Measurements from ENCODE around the gene PRRT1. TPM values are rescaled to one million over a fixed set of nuclear protein-coding genes. Genes with fewer than 3 reads are reported as not detected.

The PRRT1 gene
- total RNA-seq, 1 experiment from 2014 or later: 1.9 TPM

DNA sequence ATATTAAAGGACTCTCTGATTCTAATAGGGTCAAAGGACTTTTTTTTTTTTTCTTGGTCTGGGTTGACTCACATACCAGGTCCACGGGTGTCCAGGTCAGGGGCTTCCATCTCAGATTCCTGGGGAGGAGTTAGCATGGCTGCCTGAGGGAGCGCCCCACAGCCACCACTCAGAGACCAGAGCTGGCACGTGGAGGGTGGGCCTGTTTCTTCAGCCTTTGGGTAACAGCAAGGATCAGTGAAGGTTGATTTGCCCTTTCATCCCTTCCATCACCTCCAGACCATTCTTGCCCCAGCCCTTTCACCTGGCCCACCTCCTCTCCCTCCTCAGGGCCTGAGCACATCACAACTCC lies 46.6 kb upstream of the PRRT1 start:
- Histone ChIP-seq H3K56ac (ENCODE audit: insufficient read length, low read depth, low read length) (no peak overlapping the region), H3K4ac (ENCODE audit: low read depth, low read length) (no peak overlapping the region), H3K4me1 (ENCODE audit: insufficient read depth, low read length) (peaks cover 3% of the 10 kb centered on the region), H3K27ac (ENCODE audit: insufficient read length, low read depth, low read length) (no peak overlapping the region), H4K91ac (ENCODE audit: insufficient read length, low read depth, low read length) (no peak overlapping the region), H3K79me1 (ENCODE audit: insufficient read depth, low read depth, low read length, poor library complexity, severe bottlenecking) (no peaks in the 10 kb centered on the region), H2AFZ (ENCODE audit: low read length) (no peak overlapping the region), H3K27me3 (ENCODE audit: insufficient read depth, low read length) (no peaks in the 10 kb centered on the region), H4K5ac (ENCODE audit: insufficient read length, low read depth, low read length) (no peak overlapping the region), H2BK5ac (ENCODE audit: insufficient read length, low read length) (no peak overlapping the region), H3K23ac (ENCODE audit: insufficient read length, low read depth, low read length) (no peak overlapping the region), H4K8ac (replicated peaks; ENCODE audit: insufficient read length, low read depth, low read length) (no peak overlapping the region), H3K79me2 (ENCODE audit: insufficient read depth, low read length) (no peaks in the 10 kb centered on the region), H2AK5ac (ENCODE audit: insufficient read length, low read length) (no peak overlapping the region), H3K14ac (ENCODE audit: insufficient read depth, low read length) (no peak overlapping the region), H2BK20ac (ENCODE audit: low read depth, low read length, poor library complexity, severe bottlenecking) (no peak overlapping the region), H3K4me2 (ENCODE audit: insufficient read depth, insufficient read length, low read length) (no peak overlapping the region), H3K18ac (ENCODE audit: insufficient read length, low read depth, low read length) (no peak overlapping the region), H3K9me3 (ENCODE audit: control insufficient read depth, low read depth, low read length) (no peaks in the 10 kb centered on the region), H3T11ph (ENCODE audit: low read length) (no peak overlapping the region), H4K20me1 (ENCODE audit: control insufficient read depth, insufficient read depth, insufficient read length) (no peaks in the 10 kb centered on the region), H2BK15ac (ENCODE audit: low read depth, low read length) (no peak overlapping the region), H3K23me2 (ENCODE audit: insufficient read length, low read depth, low read length, poor library complexity, severe bottlenecking) (peaks cover 9% of the 10 kb centered on the region), H2BK12ac (ENCODE audit: insufficient read length, low read depth, low read length) (no peak overlapping the region), H2BK120ac (ENCODE audit: low read depth, low read length, poor library complexity, severe bottlenecking) (no peak overlapping the region), H3K9ac (ENCODE audit: extremely low read depth, insufficient read length, low read length) (no peak overlapping the region)
- H3K27me3 Mint-ChIP-seq (ENCODE audit: low read depth): no peaks in the 10 kb centered on the region
- TF ChIP-seq, protein P1, sequence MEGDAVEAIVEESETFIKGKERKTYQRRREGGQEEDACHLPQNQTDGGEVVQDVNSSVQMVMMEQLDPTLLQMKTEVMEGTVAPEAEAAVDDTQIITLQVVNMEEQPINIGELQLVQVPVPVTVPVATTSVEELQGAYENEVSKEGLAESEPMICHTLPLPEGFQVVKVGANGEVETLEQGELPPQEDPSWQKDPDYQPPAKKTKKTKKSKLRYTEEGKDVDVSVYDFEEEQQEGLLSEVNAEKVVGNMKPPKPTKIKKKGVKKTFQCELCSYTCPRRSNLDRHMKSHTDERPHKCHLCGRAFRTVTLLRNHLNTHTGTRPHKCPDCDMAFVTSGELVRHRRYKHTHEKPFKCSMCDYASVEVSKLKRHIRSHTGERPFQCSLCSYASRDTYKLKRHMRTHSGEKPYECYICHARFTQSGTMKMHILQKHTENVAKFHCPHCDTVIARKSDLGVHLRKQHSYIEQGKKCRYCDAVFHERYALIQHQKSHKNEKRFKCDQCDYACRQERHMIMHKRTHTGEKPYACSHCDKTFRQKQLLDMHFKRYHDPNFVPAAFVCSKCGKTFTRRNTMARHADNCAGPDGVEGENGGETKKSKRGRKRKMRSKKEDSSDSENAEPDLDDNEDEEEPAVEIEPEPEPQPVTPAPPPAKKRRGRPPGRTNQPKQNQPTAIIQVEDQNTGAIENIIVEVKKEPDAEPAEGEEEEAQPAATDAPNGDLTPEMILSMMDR (conservative IDR thresholded peaks at IDR 0.05): no peak
- WGBS (ENCODE audit: extremely low coverage, insufficient read length, low lambda C conversion rate): no CpG with 5 or more reads among the region's 3 CpGs
- no peak overlapping the region for H3K27ac Mint-ChIP-seq
- H3K4me1 Mint-ChIP-seq: peaks cover 23 to 26% of the 10 kb centered on the region in 2 experiments
- H3K4me3 Mint-ChIP-seq: no peak overlapping the region; a peak in 1 of 5 replicates
- H3K36me3 Mint-ChIP-seq (ENCODE audit: insufficient read depth in 1 of 3, low read depth in 3 of 3): no peaks in the 10 kb centered on the region
- no peak for DNase-seq
- no peaks in the 10 kb centered on the region for H3K9me3 Mint-ChIP-seq

All from H9 (cell line).